GM18909 (cell line): ENCODE results near the gene LRMDA.

Experiments used
- ATAC-seq: cut with Tn5 transposase; IDR thresholded peaks from one replicate; pipeline ENCODE4 v1.9.1; 2021; ENCODE audit warnings: mild to moderate bottlenecking; ENCODE audit not compliant: unreplicated experiment, poor library complexity

The LRMDA gene

DNA sequence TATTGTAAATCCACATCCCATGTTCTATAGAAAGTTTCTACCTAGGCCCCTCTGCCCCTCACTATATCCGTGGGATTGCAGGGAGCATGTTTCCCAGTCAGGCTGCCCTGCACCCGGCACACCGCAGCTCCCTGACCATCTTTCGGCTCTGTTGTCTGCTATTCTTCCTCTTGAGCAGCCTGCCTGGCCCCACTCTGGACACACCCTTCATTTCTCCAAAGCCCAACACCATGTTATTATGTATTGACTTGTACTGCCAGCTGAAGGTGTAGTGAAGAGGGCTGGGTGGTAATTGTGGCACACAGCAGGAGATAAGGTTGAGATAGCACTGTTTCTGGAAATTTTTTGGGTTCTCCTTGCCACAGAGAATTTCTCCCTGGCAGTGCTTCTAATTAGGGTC lies 9.8 kb downstream of the LRMDA start:
- no peak for ATAC-seq

- ATAC-seq = no peak
Observed at GRCh38 chr10:75441682-75442081, 10.3 kb downstream of the LRMDA start.

DNA sequence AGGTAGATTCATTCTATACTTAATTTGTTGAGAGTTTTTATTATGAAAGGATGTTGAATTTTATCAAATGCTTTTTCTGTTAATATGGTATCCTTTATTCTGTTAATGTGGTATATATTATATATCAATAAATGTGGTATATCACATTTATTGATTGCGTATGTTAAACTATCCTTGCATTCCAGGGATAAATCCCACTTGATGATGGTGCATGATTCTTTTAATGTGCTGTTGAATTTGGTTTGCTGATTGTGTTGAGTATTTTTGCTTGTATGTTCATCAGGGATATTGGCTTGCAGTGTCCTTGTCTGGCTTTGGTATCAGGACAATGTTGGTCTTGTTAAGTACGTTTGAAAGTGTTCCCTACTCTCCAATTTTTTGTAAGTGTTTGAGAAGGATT lies 11.9 kb downstream of the LRMDA start:
- no peak for ATAC-seq

DNA sequence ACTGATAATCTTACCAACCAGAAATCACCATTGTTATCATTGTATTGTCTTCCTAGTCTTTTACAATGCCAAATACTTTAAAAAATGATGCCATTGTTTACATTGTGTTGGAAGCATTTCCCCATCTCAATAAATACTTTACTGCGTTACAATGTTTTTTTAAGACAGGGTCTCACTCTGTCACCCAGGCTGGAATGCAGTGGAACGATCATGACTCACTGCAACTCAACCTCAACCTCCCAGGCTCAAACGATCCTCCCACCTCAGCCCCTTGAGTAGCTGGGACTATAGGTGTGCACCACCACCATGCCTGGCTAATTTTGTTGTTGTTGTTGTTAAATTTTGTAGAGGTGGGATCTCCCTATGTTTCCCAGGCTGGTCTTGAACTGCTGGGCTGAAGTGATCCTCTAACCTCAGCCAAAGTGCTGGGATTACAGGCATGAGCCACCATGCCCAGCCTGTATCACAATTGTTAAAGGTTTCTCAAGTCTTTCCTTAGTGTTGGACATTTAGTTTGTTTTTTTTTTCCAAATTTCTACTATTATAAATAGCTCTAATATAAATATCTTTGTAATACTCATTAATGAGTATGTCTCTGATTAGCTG lies 13.5 kb downstream of the LRMDA start:
- no peak for ATAC-seq

- ATAC-seq = no peak
Observed at GRCh38 chr10:75446508-75446907, 15.1 kb downstream of the LRMDA start.

DNA sequence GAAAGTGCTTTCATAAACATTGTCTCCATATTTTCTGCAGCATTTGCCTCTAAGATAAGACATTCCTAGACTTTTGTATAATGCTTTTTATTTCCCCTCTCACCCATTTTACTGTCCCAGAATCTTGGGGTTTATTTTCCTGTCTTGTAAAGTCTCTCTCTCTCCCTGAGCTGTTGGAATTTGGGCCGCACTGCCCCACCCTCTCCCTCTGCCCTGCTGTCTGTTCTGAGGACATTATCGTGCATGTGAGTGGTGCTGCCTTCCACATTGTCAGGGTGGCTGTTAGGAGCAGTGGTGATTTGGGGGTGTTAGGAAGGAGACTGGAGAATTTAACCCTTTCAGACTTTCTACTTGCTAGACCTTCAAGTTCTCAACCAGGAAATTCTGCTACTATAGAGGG lies 16.7 kb downstream of the LRMDA start:
- ATAC-seq = no peak

GRCh38 chr10:75449382-75450074 lies 18.1 kb downstream of the LRMDA start:
- no peak for ATAC-seq

DNA sequence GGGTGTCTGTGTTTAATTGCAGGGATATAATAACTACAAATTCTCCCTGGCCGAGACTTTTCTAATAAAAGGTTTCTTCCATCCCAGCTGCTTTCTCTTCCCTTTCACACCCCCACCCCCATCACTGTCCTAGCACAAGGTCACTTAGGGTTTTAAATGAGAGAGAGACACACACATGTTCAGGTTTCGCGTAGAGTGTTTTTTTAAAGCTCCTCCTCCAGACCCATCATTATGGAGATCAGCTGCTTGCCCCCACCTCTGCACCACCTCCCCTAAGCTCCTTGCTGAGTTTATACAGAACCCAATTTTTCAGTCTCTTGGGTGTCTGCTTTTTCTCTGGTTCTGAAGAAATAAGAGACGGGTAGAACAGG lies 18.6 kb downstream of the LRMDA start:
- ATAC-seq = no peak

DNA sequence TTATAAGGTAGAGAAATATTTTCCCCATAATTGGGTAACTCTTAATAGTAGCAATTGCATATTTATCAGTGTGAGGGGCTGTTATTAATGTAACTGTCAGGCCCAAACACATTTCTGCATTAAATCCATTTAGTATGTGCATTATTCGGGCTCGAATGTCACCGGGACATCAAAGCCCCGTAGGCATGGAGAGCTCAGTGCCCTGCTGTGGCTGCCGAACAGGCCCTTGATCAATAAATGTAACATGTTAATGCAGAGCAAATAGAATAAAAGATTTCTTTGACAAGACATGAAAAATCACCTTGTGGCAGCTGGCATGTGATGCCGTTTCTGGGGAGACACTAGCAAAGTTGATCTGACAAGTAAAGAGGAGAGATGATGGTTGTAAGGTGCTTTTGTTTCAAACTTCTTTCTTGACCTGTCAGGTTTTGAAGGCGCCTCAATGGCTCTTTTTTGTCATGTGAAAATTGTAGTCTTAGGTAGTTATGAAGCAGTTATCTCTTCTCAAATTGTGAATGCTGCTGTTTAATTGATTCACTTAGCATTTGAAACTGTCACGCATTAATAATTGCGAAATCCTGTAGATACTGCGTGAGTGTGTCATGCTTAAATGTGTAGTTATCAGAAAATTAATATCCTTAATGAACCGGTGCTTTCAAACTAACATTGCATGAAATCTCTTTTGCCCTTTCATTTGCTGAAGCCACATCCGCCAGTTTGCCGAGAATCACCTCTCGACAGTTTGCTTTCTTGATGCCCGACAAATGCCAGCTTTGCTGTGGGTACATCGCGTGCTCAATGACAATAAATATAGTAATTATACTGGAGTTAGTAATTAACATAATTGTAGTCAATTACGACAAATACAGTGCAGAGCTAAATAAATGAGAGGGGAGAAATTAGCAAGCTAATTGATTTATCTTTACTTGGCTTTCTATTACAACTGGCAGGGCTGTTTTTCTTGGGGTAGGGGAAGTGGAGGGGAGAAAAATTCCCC lies 19.5 kb downstream of the LRMDA start:
- no peak for ATAC-seq

- no peak for ATAC-seq
Observed at GRCh38 chr10:75451831-75452230, 20.4 kb downstream of the LRMDA start.

GRCh38 chr10:75452997-75453396 lies 21.6 kb downstream of the LRMDA start:
- ATAC-seq = no peak

DNA sequence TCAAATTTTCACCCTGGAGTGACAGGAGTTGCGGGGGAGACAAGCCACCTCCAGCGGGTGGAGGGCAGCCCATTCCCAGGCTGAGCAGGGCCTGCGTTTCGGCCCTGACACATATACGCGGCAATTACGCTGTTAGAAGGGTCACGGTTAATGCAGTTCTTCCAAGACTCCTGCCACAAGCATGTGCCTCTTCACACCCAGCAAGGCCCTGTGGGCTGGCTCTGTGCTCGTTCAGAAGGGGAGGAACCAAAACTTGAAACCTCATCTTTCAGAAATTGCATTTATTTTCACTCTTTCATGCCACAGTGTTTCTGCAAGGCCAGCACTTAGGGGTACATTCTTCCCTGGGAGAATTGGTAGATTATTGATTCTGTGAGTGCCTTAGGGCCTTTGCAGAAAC lies 24.7 kb downstream of the LRMDA start:
- ATAC-seq = no peak

DNA sequence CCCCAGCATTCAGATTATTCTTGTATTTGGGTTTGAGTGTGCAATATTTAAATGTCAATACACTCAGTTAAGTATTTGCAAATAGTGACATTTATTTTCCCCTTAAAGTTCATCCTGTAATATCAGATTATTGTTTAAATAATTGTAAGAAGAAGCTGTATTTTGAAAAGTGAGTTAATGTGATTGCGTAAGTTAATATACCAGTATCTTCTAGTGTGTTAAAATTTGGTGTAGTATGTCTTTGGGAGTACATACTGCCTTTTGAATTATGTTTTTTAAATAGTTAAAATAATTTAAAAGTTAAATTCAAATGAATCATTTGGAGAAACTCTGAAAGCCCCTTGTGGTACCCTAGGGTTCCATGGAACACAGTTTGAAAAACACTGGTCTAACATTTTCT lies 28.6 kb downstream of the LRMDA start:
- no peak for ATAC-seq

DNA sequence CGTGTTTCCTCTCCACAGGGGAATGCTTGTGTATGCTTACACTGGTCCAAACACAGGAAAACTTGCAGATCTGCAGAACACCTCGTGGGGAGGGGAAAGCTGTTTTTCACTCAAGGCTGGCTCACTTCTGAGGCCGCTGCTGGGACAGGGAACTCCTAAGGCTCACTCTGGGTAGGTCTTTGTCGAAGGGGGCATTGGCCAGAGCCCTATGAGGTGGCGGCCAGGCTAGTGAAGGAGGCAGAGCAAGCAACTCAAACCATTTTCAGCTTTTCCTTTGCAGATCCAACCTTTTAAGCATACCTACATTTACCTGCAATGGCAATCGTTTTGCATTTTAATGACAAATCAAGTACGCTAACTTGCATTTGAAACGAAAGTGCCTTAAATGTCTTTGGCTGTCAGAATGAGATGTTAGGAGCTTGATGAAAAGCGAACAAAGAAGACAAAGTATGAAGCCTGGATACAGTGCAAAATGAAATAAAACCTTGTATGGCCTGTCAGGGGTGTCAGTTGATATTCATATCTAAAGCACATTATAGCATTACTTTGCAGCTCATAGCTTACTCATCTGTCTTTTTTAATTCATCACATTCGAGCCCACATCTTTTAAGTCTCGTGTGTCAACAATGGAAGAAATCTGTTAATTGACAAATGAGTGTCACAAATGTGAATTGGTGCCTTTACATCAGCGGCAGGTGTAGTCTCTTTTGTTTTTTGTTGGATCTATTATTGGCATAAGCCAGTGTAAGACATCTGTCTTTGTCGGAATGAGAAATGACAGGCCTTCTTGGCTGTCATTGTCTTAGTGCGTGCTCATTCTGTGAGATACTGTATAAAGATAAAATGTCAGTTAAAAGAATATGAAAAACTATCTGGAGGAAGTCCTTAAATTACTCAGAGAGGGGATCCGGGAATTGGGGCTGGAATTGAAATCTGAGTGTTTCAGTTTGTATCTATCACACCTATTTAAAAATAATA lies 30.5 kb downstream of the LRMDA start:
- ATAC-seq = no peak

- no peak for ATAC-seq
Observed at GRCh38 chr10:75462865-75463264, 31.4 kb downstream of the LRMDA start.

GRCh38 chr10:75464478-75465449 lies 33.3 kb downstream of the LRMDA start:
- ATAC-seq = no peak

DNA sequence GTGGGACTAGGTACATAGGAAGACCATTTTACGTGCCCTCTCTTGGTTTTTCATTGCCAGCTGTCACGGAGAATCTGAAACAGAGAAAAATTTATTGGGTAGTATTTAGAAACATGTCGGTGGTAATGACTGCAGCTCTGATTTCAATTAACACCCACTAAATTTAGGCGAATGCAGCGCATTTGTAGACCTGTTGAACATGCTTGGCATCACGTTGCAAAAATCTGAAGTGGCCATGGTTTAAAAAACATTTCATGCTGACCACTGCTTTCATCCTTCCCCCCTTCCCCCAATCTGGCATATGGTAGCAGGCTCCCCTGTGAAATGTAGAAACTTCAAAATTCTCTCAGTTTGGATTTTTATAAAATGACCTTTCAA lies 34.0 kb downstream of the LRMDA start:
- ATAC-seq = no peak

GRCh38 chr10:75466001-75466400 lies 34.6 kb downstream of the LRMDA start:
- ATAC-seq = no peak

DNA sequence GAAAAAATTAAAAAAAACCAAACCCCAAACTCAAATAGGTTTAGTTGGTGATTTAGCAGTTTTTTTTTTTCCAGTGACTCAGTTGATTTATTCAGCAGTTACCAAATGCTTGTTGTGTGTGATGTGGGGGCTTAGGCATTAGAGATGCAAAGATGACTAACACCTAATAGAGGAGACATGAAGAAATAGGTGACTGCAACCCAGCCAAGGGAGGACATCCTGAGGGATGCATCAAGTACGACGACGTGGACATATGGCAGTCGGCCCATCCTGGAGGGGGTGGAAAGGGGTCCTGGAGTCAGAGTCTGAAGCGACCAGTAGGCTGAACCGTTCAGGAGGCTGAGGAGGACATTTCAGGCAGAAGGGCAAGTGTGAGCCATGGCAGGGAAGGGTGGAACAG lies 35.5 kb downstream of the LRMDA start:
- no peak for ATAC-seq
